HL-60 (cell line): ENCODE measurements around the gene KRT73.

ENCODE experiments used
- DNase-seq, 2 experiments: peaks; one replicate each; pipeline ENCODE4 v3.0.0-alpha.2; 2010 to 2020; ENCODE audit warnings: low read depth in 1 of 2, low spot score in 1 of 2
- H3K27ac ChIP-seq: fragments of 250-450 bp; sonication (Bioruptor Pico); replicated peaks from 2 replicates; pipeline ENCODE4 v1.5.1; 2020; ENCODE audit warnings: mild to moderate bottlenecking, moderate library complexity
- H3K27me3 ChIP-seq: fragments of 250-450 bp; sonication (Bioruptor Pico); 2 replicates; pipeline ENCODE4 v1.5.1; 2021; ENCODE audit warnings: mild to moderate bottlenecking, moderate library complexity; ENCODE audit not compliant: insufficient read depth, poor library complexity, severe bottlenecking
- H3K4me3 ChIP-seq: replicated peaks from 2 replicates; pipeline ENCODE4 v1.5.1; 2011; ENCODE audit warnings: mild to moderate bottlenecking, control low read depth, low read length; ENCODE audit not compliant: insufficient read depth
- GABPA ChIP-seq: IDR thresholded peaks from 2 replicates; pipeline ENCODE4 v1.6.1; 2012; ENCODE audit warnings: low read depth
- POLR2AphosphoS5 ChIP-seq: IDR thresholded peaks from 2 replicates; pipeline ENCODE4 v1.6.1; 2012; ENCODE audit warnings: low read depth
- SPI1 ChIP-seq: IDR thresholded peaks from 2 replicates; pipeline ENCODE4 v1.6.1; 2012; ENCODE audit warnings: low read depth, mild to moderate bottlenecking, borderline replicate concordance
- TF ChIP-seq, protein P1 (sequence below): IDR thresholded peaks from 2 replicates; pipeline ENCODE4 v1.6.1; 2012; ENCODE audit warnings: low read depth; ENCODE audit not compliant: insufficient replicate concordance
- TF ChIP-seq, protein P2 (sequence below): IDR thresholded peaks from one replicate; pipeline ENCODE4 v1.5.1; 2011; ENCODE audit warnings: low read length, control low read depth, inconsistent platforms; ENCODE audit not compliant: insufficient read depth

KRT73 gene

DNA sequence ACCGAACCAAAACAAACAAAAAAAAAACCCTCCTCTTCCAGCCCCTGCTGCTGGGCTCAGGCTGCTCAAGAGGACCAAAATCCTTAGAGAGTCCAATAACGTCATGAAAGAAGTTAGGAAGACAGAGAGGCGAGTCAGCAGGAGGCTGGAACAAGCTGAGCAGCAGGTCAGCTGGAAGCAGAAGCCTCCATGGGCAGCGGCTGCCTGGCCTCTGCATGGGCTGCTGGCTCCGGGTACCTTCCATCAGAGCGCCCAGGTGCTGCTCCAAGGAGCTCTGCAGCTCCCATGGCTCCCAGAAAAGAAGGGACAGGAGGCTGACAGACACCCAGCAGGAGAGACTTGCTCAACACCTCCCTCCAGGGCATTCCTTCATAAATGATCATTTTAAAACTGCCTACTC, 36.9 kb upstream of the KRT73 start:
- H3K27me3 ChIP-seq: no peaks in the 10 kb centered on the region
- TF ChIP-seq POLR2AphosphoS5 (no peak), SPI1 (no peak), GABPA (no peak)
- TF ChIP-seq, protein P1, sequence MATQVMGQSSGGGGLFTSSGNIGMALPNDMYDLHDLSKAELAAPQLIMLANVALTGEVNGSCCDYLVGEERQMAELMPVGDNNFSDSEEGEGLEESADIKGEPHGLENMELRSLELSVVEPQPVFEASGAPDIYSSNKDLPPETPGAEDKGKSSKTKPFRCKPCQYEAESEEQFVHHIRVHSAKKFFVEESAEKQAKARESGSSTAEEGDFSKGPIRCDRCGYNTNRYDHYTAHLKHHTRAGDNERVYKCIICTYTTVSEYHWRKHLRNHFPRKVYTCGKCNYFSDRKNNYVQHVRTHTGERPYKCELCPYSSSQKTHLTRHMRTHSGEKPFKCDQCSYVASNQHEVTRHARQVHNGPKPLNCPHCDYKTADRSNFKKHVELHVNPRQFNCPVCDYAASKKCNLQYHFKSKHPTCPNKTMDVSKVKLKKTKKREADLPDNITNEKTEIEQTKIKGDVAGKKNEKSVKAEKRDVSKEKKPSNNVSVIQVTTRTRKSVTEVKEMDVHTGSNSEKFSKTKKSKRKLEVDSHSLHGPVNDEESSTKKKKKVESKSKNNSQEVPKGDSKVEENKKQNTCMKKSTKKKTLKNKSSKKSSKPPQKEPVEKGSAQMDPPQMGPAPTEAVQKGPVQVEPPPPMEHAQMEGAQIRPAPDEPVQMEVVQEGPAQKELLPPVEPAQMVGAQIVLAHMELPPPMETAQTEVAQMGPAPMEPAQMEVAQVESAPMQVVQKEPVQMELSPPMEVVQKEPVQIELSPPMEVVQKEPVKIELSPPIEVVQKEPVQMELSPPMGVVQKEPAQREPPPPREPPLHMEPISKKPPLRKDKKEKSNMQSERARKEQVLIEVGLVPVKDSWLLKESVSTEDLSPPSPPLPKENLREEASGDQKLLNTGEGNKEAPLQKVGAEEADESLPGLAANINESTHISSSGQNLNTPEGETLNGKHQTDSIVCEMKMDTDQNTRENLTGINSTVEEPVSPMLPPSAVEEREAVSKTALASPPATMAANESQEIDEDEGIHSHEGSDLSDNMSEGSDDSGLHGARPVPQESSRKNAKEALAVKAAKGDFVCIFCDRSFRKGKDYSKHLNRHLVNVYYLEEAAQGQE: no peak
- TF ChIP-seq, protein P2, sequence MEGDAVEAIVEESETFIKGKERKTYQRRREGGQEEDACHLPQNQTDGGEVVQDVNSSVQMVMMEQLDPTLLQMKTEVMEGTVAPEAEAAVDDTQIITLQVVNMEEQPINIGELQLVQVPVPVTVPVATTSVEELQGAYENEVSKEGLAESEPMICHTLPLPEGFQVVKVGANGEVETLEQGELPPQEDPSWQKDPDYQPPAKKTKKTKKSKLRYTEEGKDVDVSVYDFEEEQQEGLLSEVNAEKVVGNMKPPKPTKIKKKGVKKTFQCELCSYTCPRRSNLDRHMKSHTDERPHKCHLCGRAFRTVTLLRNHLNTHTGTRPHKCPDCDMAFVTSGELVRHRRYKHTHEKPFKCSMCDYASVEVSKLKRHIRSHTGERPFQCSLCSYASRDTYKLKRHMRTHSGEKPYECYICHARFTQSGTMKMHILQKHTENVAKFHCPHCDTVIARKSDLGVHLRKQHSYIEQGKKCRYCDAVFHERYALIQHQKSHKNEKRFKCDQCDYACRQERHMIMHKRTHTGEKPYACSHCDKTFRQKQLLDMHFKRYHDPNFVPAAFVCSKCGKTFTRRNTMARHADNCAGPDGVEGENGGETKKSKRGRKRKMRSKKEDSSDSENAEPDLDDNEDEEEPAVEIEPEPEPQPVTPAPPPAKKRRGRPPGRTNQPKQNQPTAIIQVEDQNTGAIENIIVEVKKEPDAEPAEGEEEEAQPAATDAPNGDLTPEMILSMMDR: no peak
- H3K27ac ChIP-seq: no peak overlapping the region
- DNase-seq: no peak
- no peak overlapping the region for H3K4me3 ChIP-seq

DNA sequence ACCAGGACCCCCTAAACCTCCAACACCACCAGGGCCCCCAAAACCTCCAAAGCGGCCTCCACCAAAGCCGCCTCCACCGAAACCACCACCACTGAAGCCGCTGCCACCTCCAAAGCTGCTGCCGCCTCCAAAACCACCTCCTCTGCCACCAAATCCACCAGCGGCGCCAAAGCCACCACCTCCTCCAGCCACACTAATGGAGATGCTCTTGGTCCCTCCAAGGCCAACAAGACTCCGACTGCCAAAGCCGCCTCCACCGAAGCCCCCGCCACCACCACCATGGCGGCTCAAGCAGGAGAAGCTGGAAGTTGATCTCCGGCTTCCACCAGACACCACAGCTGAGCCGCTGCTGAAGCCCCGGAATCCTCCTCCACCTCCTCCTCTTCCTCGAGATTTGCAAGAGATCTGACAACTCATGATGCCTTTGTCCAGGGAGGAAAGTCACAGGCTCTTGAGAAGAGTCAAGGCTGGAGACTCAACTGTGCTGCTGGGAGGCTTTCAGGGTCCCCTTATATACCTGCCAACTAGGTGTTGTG, 33.4 kb upstream of the KRT73 start, which contains the start of gene KRT2:
TSS of gene KRT2 (minus strand) at position 486 of the 536 bp plus-strand sequence. CDS start at position 417, 69 bp downstream.
- TF ChIP-seq, protein P2: no peak
- no peak for TF ChIP-seq POLR2AphosphoS5
- no peak for TF ChIP-seq SPI1
- TF ChIP-seq, protein P1: no peak
- no peak for TF ChIP-seq GABPA

DNA sequence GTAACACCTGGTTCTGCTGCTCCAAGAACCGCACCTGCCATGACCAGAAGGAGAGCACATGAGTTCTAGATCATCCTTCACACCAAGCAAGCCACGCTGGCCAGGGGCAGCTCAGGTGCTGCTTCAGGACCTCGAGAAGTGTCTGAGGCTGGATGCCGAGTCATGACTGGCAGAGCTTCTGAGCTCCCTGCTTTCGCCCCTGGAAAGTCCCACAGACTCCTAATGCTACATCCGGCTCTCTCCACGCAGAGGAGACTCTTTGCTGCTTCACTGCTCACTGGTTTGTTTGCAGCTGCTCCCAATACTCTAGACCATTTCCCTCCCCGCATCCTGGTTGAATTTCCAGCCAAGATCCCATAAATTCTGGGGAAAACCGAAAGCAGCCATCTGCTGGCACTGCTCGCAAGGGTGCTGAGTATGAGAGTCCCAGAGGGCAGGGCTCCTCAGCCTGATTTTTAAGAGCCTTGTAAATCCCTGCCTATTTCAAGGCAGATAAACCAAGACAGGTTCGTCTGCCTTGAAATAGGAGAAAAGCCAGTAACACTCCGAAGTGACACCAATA, 32.2 kb upstream of the KRT73 start:
- H3K27ac ChIP-seq: no peak overlapping the region
- TF ChIP-seq, protein P1: no peak
- TF ChIP-seq GABPA (no peak), POLR2AphosphoS5 (no peak), SPI1 (no peak)
- TF ChIP-seq, protein P2: no peak
- H3K4me3 ChIP-seq: no peak overlapping the region
- no peaks in the 10 kb centered on the region for H3K27me3 ChIP-seq
- no peak for DNase-seq

More for the DNA sequence above, 33.4 kb upstream of the KRT73 start, which contains the start of gene KRT2:
- Histone ChIP-seq H3K27ac (no peak within 1 kb of the TSS), H3K27me3 (no peaks in the 10 kb centered on the region), H3K4me3 (no peak within 1 kb of the TSS)
- DNase-seq: no peak
